ENCODE data around the gene DUSP9. TPM values are rescaled to one million over a fixed set of nuclear protein-coding genes. Genes with fewer than 3 reads are reported as not detected.

The DUSP9 gene
- polyA plus RNA-seq, 1 donor (not counting 4 experiments of a cell fraction or from before 2014, with no cell fraction given): 0.47 TPM

GRCh38 chrX:153657161-153657560 is 10.2 kb downstream of the DUSP9 start:
- no peaks in the 10 kb centered on the region for H4K20me1 ChIP-seq (ENCODE audit: control insufficient read depth, extremely low read depth, insufficient read depth, low read length)
- no peak overlapping the region for H3K27ac ChIP-seq (ENCODE audit: control insufficient read depth, insufficient read depth, low read length)
- dilution Hi-C loops (cut with MboI; ENCODE audit: extremely low pct_ligation_motif_present, low sequenced_read_pairs): no loop called here
- H3K79me2 ChIP-seq (ENCODE audit: control insufficient read depth, insufficient read depth, low read length): no peaks in the 10 kb centered on the region
- H3K9ac ChIP-seq (ENCODE audit: control insufficient read depth, extremely low read depth, insufficient read depth, low read length): no peak overlapping the region
- H3K9me3 ChIP-seq (ENCODE audit: control insufficient read depth, low read depth, low read length): no peaks in the 10 kb centered on the region
- H2AFZ ChIP-seq (ENCODE audit: control insufficient read depth, low read length): no peak overlapping the region
- no peak for DNase-seq (ENCODE audit: low read depth, low spot score)
- H3K4me3 ChIP-seq (ENCODE audit: control insufficient read depth in 2 of 3, extremely low read depth in 1 of 3, insufficient read depth in 2 of 3, low read depth in 1 of 3, low read length in 3 of 3): no peak overlapping the region
- no peak for FAIRE-seq
- no peaks in the 10 kb centered on the region for H3K36me3 ChIP-seq (ENCODE audit: control insufficient read depth in 2 of 2, extremely low read depth in 1 of 2, insufficient read depth in 2 of 2, low read length in 2 of 2)
- TF ChIP-seq EZH2 (IDR thresholded peaks at IDR 0.05; ENCODE audit: low read length) (no peak), CTCF (optimal IDR thresholded peaks at IDR 0.05 in 1 of 3, IDR thresholded peaks at IDR 0.05 in 1 of 3, conservative IDR thresholded peaks at IDR 0.05 in 1 of 3; ENCODE audit: extremely low read depth in 1 of 3, insufficient read depth in 2 of 3, low read length in 3 of 3) (no peak)
- no peaks in the 10 kb centered on the region for H3K27me3 ChIP-seq (ENCODE audit: control insufficient read depth, extremely low read depth, insufficient read depth, low read length)
- no peaks in the 10 kb centered on the region for H3K9me1 ChIP-seq (ENCODE audit: control insufficient read depth, extremely low read depth, insufficient read depth, low read length)
- H3K4me1 ChIP-seq (ENCODE audit: control insufficient read depth, extremely low read depth, insufficient read depth, low read length): no peaks in the 10 kb centered on the region
- H3K4me2 ChIP-seq (ENCODE audit: control insufficient read depth, extremely low read depth, insufficient read depth, low read depth, low read length): no peak overlapping the region

- FAIRE-seq (no peak), DNase-seq (ENCODE audit: low read depth, low spot score) (no peak)
- Histone ChIP-seq H3K9me3 (ENCODE audit: control insufficient read depth, low read depth, low read length) (no peaks in the 10 kb centered on the region), H3K4me2 (ENCODE audit: control insufficient read depth, extremely low read depth, insufficient read depth, low read depth, low read length) (no peak overlapping the region), H2AFZ (ENCODE audit: control insufficient read depth, low read length) (no peak overlapping the region), H3K79me2 (ENCODE audit: control insufficient read depth, insufficient read depth, low read length) (no peaks in the 10 kb centered on the region), H3K4me1 (ENCODE audit: control insufficient read depth, extremely low read depth, insufficient read depth, low read length) (no peaks in the 10 kb centered on the region), H3K9me1 (ENCODE audit: control insufficient read depth, extremely low read depth, insufficient read depth, low read length) (no peaks in the 10 kb centered on the region), H3K27me3 (ENCODE audit: control insufficient read depth, extremely low read depth, insufficient read depth, low read length) (no peaks in the 10 kb centered on the region), H3K4me3 (ENCODE audit: control insufficient read depth in 2 of 3, extremely low read depth in 1 of 3, insufficient read depth in 2 of 3, low read depth in 1 of 3, low read length in 3 of 3) (no peak overlapping the region), H3K27ac (ENCODE audit: control insufficient read depth, insufficient read depth, low read length) (no peak overlapping the region), H4K20me1 (ENCODE audit: control insufficient read depth, extremely low read depth, insufficient read depth, low read length) (no peaks in the 10 kb centered on the region), H3K9ac (ENCODE audit: control insufficient read depth, extremely low read depth, insufficient read depth, low read length) (no peak overlapping the region), H3K36me3 (ENCODE audit: control insufficient read depth in 2 of 2, extremely low read depth in 1 of 2, insufficient read depth in 2 of 2, low read length in 2 of 2) (no peaks in the 10 kb centered on the region)
- TF ChIP-seq EZH2 (IDR thresholded peaks at IDR 0.05; ENCODE audit: low read length) (no peak), CTCF (optimal IDR thresholded peaks at IDR 0.05 in 1 of 3, IDR thresholded peaks at IDR 0.05 in 1 of 3, conservative IDR thresholded peaks at IDR 0.05 in 1 of 3; ENCODE audit: extremely low read depth in 1 of 3, insufficient read depth in 2 of 3, low read length in 3 of 3) (no peak)
- dilution Hi-C loops (cut with MboI; ENCODE audit: extremely low pct_ligation_motif_present, low sequenced_read_pairs): no loop called here
Observed at GRCh38 chrX:153659268-153659667, 12.3 kb downstream of the DUSP9 start.

Measured in keratinocyte (primary cell).